SK-N-SH (cell line): ENCODE results near the gene CADM1.

Experiments used
- CHD2 ChIP-seq: fragments of 150-350 bp; IDR thresholded peaks from 2 replicates; pipeline ENCODE4 v1.6.1; 2018; ENCODE audit warnings: low read length; ENCODE audit not compliant: partially characterized antibody
- EP300 ChIP-seq, 2 experiments: IDR thresholded peaks; 2 replicates each; pipeline versions ENCODE4 v1.4.0 to v1.6.1; 2012; ENCODE audit warnings: borderline replicate concordance in 1 of 2, low read depth in 1 of 2, low read length in 1 of 2
- JUND ChIP-seq: IDR thresholded peaks from 2 replicates; pipeline ENCODE4 v1.4.0; 2012
- TF ChIP-seq, protein P1 (sequence below): fragments of 200-600 bp; sonication (generic); IDR thresholded peaks from 2 replicates; pipeline ENCODE4 v1.6.1; 2017; ENCODE audit warnings: antibody characterized with exemption, mild to moderate bottlenecking, moderate library complexity

DNA sequence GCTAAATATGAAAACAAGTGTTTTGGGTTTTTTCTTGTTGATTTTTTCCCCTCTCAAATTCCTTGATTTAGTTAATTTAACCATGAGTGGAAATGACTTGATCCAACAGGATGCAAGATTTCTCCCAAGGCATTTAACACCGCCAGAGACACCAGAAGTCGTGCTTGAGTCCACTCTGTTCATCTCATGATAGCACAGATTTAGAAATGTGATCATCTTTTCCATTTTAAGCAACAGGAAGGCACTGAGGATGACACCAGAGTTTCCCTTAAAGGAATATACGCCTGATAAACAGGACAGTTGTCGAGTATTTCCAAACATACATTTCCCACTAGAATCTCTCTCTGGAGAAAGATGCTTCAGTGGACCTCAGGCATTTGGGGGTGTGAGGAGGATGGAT is 318.7 kb downstream of the CADM1 start:
- TF ChIP-seq, protein P1, sequence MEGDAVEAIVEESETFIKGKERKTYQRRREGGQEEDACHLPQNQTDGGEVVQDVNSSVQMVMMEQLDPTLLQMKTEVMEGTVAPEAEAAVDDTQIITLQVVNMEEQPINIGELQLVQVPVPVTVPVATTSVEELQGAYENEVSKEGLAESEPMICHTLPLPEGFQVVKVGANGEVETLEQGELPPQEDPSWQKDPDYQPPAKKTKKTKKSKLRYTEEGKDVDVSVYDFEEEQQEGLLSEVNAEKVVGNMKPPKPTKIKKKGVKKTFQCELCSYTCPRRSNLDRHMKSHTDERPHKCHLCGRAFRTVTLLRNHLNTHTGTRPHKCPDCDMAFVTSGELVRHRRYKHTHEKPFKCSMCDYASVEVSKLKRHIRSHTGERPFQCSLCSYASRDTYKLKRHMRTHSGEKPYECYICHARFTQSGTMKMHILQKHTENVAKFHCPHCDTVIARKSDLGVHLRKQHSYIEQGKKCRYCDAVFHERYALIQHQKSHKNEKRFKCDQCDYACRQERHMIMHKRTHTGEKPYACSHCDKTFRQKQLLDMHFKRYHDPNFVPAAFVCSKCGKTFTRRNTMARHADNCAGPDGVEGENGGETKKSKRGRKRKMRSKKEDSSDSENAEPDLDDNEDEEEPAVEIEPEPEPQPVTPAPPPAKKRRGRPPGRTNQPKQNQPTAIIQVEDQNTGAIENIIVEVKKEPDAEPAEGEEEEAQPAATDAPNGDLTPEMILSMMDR: no peak
- no peak for TF ChIP-seq JUND
- no peak for TF ChIP-seq CHD2
- no peak for TF ChIP-seq EP300 (IDR thresholded peaks at IDR 0.05; ENCODE audit: borderline replicate concordance in 1 of 2, low read depth in 1 of 2, low read length in 1 of 2)
